Upper lobe of left lung (tissue), 6 donors: ENCODE results near the gene GPR12. TPM values are rescaled to one million over a fixed set of nuclear protein-coding genes. Genes with fewer than 3 reads are reported as not detected.
A peak's percentile ranks its signal among the peaks of the same experiment; 100 is the strongest.

Experiments used
- ATAC-seq, 2 donors: fragments of 200-7000 bp; cut with Tn5 transposase; one replicate each; pipeline ENCODE4 v1.9.1; 2022; ENCODE audit warnings: mild to moderate bottlenecking in 2 of 2, moderate library complexity in 2 of 2; ENCODE audit not compliant: low FRiP score in 2 of 2
- DNase-seq, 2 donors: peaks; one replicate each; pipeline ENCODE4 v3.0.0-alpha.2; 2019 to 2020
- H3K27ac ChIP-seq, 4 donors: fragments of 200-600 bp; sonication (generic); one replicate each; pipeline ENCODE4 v1.5.1; 2016 to 2019
- H3K27me3 ChIP-seq, 4 donors: fragments of 200-600 bp; sonication (generic); one replicate each; pipeline ENCODE4 v1.5.1; 2017 to 2019
- H3K36me3 ChIP-seq, 4 donors: fragments of 200-600 bp; sonication (generic); one replicate each; pipeline ENCODE4 v1.5.1; 2016 to 2019
- H3K4me1 ChIP-seq, 4 donors: fragments of 200-600 bp; sonication (generic); one replicate each; pipeline ENCODE4 v1.5.1; 2018 to 2019
- H3K4me3 ChIP-seq, 4 donors: fragments of 200-600 bp; sonication (generic); one replicate each; pipeline ENCODE4 v1.5.1; 2017 to 2019; ENCODE audit warnings: mild to moderate bottlenecking in 2 of 4, moderate library complexity in 1 of 4
- H3K9me3 ChIP-seq, 4 donors: fragments of 200-600 bp; sonication (generic); one replicate each; pipeline ENCODE4 v1.5.1; 2018 to 2019
- EP300 ChIP-seq, 4 donors: sonication (generic); formaldehyde crosslinking; IDR thresholded peaks; one replicate each; pipeline ENCODE4 v1.5.1; 2017; ENCODE audit warnings: antibody characterized with exemption in 4 of 4, control low read depth in 2 of 4
- POLR2A ChIP-seq, 4 donors: fragments of 450-650 bp; IDR thresholded peaks; one replicate each; pipeline ENCODE4 v1.5.1; 2016 to 2017; ENCODE audit warnings: antibody characterized with exemption in 4 of 4, mild to moderate bottlenecking in 2 of 4
- POLR2AphosphoS5 ChIP-seq, 2 donors: sonication (generic); formaldehyde crosslinking; IDR thresholded peaks; one replicate each; pipeline ENCODE4 v1.5.1; 2017; ENCODE audit warnings: antibody characterized with exemption in 2 of 2
- WGBS, 2 donors: methylation state at CpG; one replicate each; pipeline ENCODE4 v1.1.5; 2017 to 2018; 5-methylcytosine and 5-hydroxymethylcytosine counted together
- total RNA-seq, 6 donors: library from RNA; depleted of rRNA in 4 of 6; stranded (reverse); fragments of >200 nt in 4 of 6; gene quantifications; one replicate each; pipeline versions ENCODE4 v1.1.0 to v1.2.1, GENCODE V29; 2016 to 2021
- TF ChIP-seq, protein P1 (sequence below), 6 experiments: fragments of 450-650 bp in 4 of 6; fragments of 200-600 bp in 2 of 6; sonication (generic) in 2 of 6; IDR thresholded peaks; one replicate each; pipeline ENCODE4 v1.5.1; 2016 to 2019; ENCODE audit warnings: antibody characterized with exemption in 6 of 6
- donor health status: DM: no; HTN: no; CAD: no; lungs with moderate emphysema.
- donor health status: DM: no; HTN: yes; CAD: no; lungs with severe emphysema.

The GPR12 gene
- total RNA-seq, 6 donors from 2014 or later = not detected

DNA sequence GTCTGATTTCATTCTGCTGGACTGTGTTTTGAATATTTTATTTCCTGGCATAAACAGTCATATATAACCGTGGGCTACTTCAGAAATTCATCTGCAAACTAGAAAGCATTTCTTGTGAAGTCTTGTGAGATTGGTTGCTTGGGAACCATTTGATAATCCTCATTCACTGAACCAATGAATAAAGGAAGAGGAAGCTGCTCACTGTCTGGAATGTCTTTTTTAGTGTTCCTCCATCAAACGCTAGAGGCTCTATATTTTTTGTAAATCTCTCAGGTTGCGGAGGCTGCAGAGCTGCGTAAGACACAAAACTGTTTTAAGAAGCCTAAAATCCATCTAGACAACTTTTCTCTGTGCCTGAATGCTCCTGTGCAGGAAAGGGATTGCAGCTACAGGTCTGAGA is 18.7 kb upstream of the GPR12 start:
- H3K36me3 ChIP-seq = no peaks in the 10 kb centered on the region
- H3K27ac ChIP-seq = no peak overlapping the region
- no peak for ATAC-seq
- WGBS, 2 donors = 79 to 84% methylated on average over 4 of the region's 4 CpGs
- no peak for DNase-seq
- no peaks in the 10 kb centered on the region for H3K4me1 ChIP-seq
- no peak overlapping the region for H3K4me3 ChIP-seq
- TF ChIP-seq, protein P1, sequence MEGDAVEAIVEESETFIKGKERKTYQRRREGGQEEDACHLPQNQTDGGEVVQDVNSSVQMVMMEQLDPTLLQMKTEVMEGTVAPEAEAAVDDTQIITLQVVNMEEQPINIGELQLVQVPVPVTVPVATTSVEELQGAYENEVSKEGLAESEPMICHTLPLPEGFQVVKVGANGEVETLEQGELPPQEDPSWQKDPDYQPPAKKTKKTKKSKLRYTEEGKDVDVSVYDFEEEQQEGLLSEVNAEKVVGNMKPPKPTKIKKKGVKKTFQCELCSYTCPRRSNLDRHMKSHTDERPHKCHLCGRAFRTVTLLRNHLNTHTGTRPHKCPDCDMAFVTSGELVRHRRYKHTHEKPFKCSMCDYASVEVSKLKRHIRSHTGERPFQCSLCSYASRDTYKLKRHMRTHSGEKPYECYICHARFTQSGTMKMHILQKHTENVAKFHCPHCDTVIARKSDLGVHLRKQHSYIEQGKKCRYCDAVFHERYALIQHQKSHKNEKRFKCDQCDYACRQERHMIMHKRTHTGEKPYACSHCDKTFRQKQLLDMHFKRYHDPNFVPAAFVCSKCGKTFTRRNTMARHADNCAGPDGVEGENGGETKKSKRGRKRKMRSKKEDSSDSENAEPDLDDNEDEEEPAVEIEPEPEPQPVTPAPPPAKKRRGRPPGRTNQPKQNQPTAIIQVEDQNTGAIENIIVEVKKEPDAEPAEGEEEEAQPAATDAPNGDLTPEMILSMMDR (IDR thresholded peaks at IDR 0.05) = no peak
- TF ChIP-seq POLR2AphosphoS5 (IDR thresholded peaks at IDR 0.05) (no peak), POLR2A (IDR thresholded peaks at IDR 0.05) (no peak), EP300 (IDR thresholded peaks at IDR 0.05) (no peak)
- H3K9me3 ChIP-seq = no peaks in the 10 kb centered on the region
- no peaks in the 10 kb centered on the region for H3K27me3 ChIP-seq

DNA sequence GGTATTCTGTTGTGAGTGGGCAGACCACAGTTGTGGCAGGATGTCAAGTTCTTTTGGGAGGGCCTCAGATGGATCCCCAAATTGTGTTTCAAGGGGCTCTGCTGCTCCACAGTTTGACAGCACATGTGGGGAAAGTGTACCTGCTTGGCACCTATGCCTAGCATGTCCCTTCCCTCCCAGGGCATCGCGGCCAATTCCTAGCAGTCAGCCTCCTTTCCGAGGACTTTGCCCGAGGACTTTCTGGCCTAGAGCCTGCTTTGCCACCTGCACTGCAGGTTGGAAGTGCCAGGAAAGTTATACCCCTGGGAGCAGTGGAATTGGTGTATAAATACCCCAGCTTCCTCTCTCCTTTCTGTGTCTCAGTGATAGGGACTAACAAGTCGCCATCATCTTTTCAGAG is 11.9 kb upstream of the GPR12 start:
- WGBS, 2 donors = 88 to 94% methylated on average over 4 to 5 of the region's 5 CpGs

DNA sequence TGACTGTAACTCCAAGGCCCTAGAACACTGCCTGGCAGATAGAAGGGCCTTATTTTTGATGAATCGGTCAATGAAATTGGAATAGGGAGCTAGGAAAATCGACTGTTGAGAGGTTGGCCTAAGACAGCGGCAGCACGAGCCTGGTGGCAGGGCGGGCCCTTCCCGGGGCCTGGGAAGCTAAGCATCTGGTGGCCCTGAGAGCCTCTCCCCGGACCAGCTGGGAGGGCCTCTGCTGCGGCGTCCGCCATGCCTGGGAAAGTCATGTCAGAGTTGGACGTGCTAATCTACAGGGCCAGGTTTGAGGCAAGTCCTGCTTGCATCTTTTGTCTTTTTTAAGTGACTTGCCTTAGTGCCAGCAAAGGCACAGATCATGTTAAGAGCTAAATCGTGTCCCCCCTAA is 11.2 kb upstream of the GPR12 start:
- WGBS, 2 donors = 72 to 84% methylated on average over 3 to 12 of the region's 12 CpGs
- TF ChIP-seq, protein P1 (IDR thresholded peaks at IDR 0.05) = no peak
- TF ChIP-seq EP300 (IDR thresholded peaks at IDR 0.05) (no peak), POLR2A (IDR thresholded peaks at IDR 0.05) (no peak)

More for the DNA sequence above, 11.9 kb upstream of the GPR12 start:
- H3K9me3 ChIP-seq = no peaks in the 10 kb centered on the region
- no peaks in the 10 kb centered on the region for H3K36me3 ChIP-seq
- H3K4me1 ChIP-seq = no peaks in the 10 kb centered on the region
- no peaks in the 10 kb centered on the region for H3K27me3 ChIP-seq
- ATAC-seq = no peak
- DNase-seq = no peak
- H3K27ac ChIP-seq = no peak overlapping the region
- TF ChIP-seq, protein P1 (IDR thresholded peaks at IDR 0.05) = no peak
- TF ChIP-seq POLR2AphosphoS5 (IDR thresholded peaks at IDR 0.05) = no peak
- TF ChIP-seq POLR2A (IDR thresholded peaks at IDR 0.05) = no peak
- TF ChIP-seq EP300 (IDR thresholded peaks at IDR 0.05) = no peak
- no peak overlapping the region for H3K4me3 ChIP-seq

DNA sequence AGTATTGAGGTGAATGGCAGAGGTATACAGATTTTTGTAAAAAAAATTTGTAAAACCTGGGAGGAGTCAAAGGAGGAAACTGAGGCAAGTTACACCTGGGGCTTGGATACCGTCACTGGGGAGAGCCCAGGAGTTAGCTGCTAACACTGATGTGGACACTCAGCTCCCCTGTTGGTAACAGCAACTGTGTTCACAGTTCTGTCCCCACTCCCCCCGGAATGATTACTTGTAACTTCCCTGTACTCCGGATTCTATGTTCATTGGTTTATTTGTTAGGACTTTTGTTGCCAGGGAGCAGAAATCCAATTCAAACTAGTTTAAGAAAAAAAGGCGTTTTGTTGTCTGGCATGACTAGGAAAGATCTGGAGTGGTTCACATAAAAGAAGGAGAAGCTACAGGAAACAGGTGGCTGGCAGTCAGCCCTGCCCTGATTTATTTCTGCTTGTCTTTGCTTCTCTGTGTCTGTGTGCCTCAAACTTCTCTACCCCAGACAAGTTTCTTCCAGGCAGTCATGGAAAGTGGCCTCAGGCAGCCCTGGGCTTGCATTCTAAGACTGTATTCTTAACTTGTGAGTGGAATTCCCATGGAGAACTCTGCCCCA is 2.3 kb upstream of the GPR12 start:
- Histone ChIP-seq H3K27me3 (peaks cover 0 to 19% (median 11%) of the 10 kb centered on the region in 4 donors), H3K4me1 (peaks cover 7 to 13% (median 10%) of the 10 kb centered on the region in 4 donors), H3K9me3 (no peaks in the 10 kb centered on the region), H3K36me3 (no peaks in the 10 kb centered on the region), H3K27ac (no peak overlapping the region), H3K4me3 (no peak overlapping the region)
- no peak for TF ChIP-seq POLR2AphosphoS5 (IDR thresholded peaks at IDR 0.05)
- no peak for TF ChIP-seq EP300 (IDR thresholded peaks at IDR 0.05)
- TF ChIP-seq POLR2A (IDR thresholded peaks at IDR 0.05) = no peak
- TF ChIP-seq, protein P1 (IDR thresholded peaks at IDR 0.05) = no peak
- ATAC-seq = no peak
- DNase-seq = no peak
- WGBS, 2 donors = 38 to 53% methylated on average over 4 of the region's 4 CpGs

More for the DNA sequence above, 11.2 kb upstream of the GPR12 start:
- H3K36me3 ChIP-seq = no peaks in the 10 kb centered on the region
- no peak overlapping the region for H3K27ac ChIP-seq
- H3K27me3 ChIP-seq = no peaks in the 10 kb centered on the region
- no peaks in the 10 kb centered on the region for H3K4me1 ChIP-seq
- ATAC-seq = no peak
- H3K4me3 ChIP-seq = no peak overlapping the region
- peak in 1 of 2 donors; percentile 70 for DNase-seq
- H3K9me3 ChIP-seq = no peaks in the 10 kb centered on the region
